Fibroblast of skin of scalp (primary cell): ENCODE results near the gene CAND2.
"Not testable (repeated sequence)": the region's sequence is repeated elsewhere in the genome, so short reads cannot be mapped to it uniquely, and the experiment has no call there.

Experiments used
- DNase-seq: peaks from one replicate; pipeline ENCODE4 v3.0.0-alpha.2; 2013

Gene CAND2

GRCh38 chr3:12771236-12771635 lies 25.2 kb upstream of the CAND2 start:
- no peak for DNase-seq

DNA sequence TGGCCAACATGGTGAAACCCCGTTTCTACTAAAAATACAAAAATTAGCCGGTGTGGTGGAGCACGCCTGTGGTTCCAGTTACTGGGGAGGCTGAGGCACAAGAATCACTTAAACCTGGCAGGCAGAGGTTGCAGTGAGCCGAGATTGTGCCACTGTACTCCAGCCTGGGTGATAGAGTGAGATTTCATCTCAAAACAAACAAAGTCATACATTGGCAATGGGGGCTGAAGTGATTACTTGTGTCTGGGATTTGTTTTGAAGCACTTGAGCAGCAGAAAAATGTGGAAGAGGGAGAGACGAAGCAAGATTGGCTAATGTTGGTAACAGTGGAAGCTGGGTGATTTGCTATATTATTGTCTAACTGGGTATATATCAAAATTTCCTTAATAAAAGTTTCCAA lies 24.0 kb upstream of the CAND2 start:
- no peak for DNase-seq

DNA sequence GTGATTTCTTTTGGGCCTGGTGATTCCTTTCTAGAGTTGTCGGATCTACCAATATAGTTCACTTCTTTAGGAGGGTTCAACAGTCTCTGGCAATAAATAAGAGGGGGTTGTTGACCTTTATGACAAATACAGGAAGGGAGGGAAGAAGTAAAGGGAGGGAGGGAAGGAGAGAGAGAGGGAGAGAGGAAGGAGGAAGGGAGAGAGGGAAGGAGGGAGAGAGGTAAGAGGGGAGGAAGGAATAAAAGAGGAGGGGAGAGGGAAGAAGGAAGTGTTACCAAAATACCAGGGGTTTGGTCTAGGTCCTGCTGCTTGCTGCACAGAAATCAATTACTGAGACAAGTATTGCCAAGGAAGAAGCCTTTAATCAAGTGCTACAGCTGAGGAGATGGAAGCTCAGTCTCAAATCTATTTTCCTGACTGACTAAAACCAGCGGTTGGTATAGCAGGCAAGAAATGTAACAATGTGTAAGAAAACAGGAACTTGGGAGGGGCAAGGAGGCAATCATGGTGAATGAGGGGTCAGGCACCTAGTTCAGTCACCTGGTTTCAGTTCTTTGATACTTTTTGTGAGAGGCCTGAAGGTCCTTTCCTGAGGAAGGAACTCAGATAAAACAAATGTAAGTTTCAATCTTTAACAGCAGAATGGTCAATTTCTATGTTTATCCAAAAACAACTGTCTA lies 23.3 kb upstream of the CAND2 start:
- DNase-seq = no peak

DNA sequence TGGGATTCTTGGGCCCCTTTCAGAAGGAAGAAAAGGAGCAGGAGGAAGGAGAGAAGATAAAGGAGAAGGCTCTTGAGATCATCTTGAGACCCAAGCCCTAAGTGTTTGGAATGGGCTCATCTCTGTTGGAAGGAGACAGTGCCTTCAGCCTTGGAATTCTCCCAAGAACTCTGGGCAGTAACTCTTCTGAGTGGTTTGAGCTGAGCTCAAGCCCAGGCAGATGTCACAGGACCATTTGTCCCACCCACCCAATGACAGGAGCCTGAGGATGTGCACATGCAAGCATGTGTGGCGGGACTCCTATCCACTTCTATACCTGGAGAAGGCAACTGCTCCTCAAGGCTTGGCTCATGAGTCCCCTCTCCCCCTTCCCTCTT lies 22.8 kb upstream of the CAND2 start:
- DNase-seq = no peak

- DNase-seq = no peak
These were observed 21.9 kb upstream of the CAND2 start for GRCh38 chr3:12774619-12775018.

DNA sequence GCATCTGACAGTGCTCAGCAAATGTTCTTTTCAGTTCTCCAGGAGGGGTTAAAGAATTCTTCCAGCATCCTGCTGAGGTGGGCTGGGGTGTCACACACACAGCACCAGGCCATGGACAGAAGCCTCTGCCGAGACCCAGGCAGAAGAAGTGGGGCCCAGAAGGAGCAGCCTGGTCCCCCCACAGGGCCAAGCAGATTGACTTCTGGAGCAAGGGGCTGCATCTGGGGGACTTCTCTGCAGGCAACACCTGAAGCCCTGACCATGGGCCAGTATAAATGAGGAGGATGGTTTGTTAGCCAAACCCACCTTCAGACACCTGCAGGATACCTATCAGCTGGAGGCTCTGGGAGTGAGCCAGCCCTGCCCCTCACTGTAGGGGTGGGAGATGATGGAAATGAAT lies 21.3 kb upstream of the CAND2 start:
- no peak for DNase-seq

DNA sequence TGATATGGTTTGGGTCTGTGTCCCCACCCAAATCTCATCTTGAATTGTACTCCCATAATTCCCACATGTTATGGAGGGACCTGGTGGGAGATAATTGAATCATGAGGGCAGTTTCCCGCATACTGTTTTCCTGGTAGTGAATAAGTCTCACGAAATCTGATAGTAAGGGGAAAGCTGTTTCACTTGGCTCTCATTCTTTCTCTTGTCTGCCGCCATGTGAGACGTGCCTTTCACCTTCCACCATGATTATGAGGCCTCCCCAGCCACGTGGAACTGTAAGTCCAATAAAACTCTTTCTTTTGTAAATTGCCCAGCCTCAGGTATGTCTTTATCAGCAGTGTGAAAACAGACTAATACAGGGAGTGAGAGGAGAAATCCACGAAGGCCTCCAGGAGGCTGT lies 20.5 kb upstream of the CAND2 start:
- not testable (repeated sequence) for DNase-seq

- no peak for DNase-seq
These were observed 19.3 kb upstream of the CAND2 start for GRCh38 chr3:12777171-12777570.

DNA sequence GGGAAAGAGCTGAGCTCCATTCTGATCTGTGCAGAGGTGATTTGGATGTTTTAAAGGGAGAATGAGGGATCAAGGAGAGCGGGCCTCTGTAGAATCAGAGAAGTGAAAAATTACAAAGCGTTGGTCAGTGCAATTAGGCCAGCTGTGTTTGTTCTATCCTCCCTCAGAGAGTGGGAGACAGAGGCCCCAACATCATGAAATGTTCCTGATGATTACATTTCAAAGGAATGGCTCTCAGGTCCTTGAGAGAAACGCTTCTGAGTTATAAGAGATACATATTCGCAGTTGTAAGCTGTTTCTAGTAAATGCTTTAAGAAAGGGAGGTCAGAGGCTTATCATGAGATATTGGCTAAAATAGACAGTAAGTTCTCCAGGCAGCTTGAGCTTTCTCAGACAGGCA lies 15.7 kb upstream of the CAND2 start:
- no peak for DNase-seq

GRCh38 chr3:12782172-12782815 lies 14.2 kb upstream of the CAND2 start:
- no peak for DNase-seq

- no peak for DNase-seq
These were observed 11.4 kb upstream of the CAND2 start for GRCh38 chr3:12785096-12785495.

DNA sequence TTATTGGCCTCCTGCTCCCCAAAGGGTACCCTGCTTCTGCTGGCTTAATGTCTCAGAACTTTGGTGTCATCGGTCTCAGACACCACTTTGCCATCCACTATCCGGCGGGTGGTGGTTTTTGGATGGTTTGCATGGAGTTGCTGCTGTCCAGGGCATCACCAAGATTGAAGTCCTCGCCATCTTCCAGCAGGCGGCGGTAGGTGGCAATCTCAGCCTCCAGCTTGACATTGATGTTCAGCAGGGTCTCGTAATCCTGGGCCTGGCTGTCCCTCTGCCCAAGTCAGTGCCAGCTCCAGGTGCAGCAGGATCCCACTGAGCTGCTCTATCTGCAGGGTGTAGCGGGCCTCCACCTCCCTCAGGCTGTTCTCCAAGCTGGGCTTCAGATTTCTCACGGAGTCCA lies 9.1 kb upstream of the CAND2 start:
- DNase-seq = peak; percentile 35

DNA sequence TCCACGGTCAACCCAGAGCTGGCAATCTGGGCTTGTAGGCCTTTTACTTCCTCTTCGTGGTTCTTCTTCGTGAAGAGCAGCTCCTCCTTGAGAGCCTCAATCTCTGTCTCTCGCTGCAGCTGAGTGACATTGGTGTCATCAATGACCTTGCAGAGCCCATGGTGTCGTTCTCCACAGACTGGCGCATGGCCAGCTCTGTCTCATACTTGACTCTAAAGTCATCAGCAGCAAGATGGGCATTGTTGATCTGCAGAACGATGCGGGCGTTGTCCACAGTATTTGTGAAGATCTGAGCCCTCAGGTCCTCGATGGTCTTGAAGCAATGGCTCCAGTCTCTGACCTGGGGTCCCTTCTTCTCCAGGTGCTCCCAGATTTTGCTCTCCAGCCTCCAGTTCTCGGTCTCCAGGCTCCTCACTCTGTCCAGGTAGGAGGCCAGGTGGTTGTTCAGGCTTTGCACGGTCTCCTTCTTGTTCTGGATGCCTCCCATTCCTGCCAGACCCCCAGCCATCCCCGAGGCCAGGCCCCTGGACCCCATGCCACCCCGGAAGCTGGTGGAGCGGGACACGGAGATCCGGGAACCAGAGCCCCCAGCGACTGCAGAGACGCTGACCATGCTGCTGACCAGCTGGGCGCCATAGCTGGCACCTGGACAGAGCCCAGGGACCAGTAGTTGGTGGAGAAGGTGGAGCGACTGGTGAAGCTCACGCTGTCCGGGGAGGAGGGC lies 8.4 kb upstream of the CAND2 start:
- DNase-seq = not testable (repeated sequence)

GRCh38 chr3:12791430-12791829 lies 5.0 kb upstream of the CAND2 start:
- no peak for DNase-seq

GRCh38 chr3:12793701-12794100 lies 2.8 kb upstream of the CAND2 start:
- DNase-seq = no peak

- no peak for DNase-seq
These were observed 828 bp downstream of the CAND2 start for GRCh38 chr3:12797124-12797891.

- no peak for DNase-seq
These were observed 1.5 kb downstream of the CAND2 start for GRCh38 chr3:12797892-12798558.

- no peak for DNase-seq
These were observed 2.2 kb downstream of the CAND2 start for GRCh38 chr3:12798559-12799179.

GRCh38 chr3:12799525-12800440 lies 3.3 kb downstream of the CAND2 start:
- no peak for DNase-seq

- no peak for DNase-seq
These were observed 6.9 kb downstream of the CAND2 start for GRCh38 chr3:12803371-12803770.

DNA sequence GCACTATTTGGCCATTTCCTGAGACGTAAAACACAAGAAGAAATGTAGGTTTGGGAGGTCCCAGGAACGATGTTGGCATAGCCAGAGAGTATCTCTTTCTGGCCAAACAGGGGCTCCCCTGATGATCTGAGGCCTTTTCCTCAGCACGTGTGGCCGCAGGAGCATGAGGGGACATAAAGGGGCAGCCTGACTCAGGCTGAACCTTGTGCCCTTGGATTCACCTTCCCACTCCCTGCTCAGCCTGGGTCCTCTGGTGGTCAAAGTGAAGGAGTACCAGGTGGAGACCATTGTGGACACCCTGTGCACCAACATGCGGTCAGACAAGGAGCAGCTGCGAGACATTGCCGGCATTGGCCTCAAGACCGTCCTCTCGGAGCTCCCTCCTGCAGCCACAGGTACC lies 10.6 kb downstream of the CAND2 start:
- DNase-seq = no peak
